Stimulated activated CD4-positive, alpha-beta T cell treated with anti-CD3 and anti-CD28 coated beads, Interleukin-1b, Interleukin-23, amount 100 ng/mL, for 1 hour (primary cell): ENCODE results near the gene NUP98.

Experiments
- DNase-seq, 2 donors: peaks; one replicate each; pipeline ENCODE4 v3.0.0-alpha.2; 2020; ENCODE audit warnings: low read depth in 2 of 2

NUP98 gene

GRCh38 chr11:3736816-3737215 lies 60.5 kb downstream of the NUP98 start:
- DNase-seq: no peak

GRCh38 chr11:3735827-3736226 lies 61.5 kb downstream of the NUP98 start:
- no peak for DNase-seq

- no peak for DNase-seq
Measured at GRCh38 chr11:3732671-3733436, 64.5 kb downstream of the NUP98 start.

DNA sequence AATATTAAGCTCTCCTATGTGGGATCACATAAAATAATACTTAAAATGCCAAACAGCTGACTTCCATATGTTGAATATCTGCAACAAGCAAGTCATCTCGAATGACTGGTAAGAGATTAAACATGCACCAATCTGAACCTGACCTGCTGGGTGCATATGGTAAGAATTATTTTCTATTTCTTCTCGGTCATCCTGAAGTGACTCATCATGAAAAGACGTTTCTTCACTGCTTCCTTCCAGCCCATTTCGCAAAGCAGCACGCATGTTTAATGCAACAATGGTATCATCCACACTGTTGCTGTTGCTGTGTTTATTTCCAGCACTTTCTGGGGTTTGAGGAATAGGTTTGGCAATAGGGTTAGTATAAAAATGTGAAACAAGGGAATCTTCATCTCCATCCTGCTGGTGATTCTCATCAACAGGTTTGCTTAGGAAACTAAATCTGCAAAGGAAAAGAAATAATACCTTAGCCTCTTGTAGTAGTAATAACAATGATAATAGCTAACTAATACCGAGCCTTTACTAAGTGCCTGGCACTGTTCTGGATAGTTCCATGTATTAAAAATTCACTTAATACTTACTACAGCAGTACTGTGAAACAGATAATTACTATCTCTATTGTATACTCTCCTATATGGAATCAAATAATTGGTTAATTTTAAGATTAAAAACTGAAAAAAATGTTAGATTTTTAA lies 74.2 kb downstream of the NUP98 start:
- no peak for DNase-seq

GRCh38 chr11:3722100-3722499 lies 75.3 kb downstream of the NUP98 start:
- DNase-seq: no peak

- DNase-seq: no peak
Measured at GRCh38 chr11:3720997-3721396, 76.4 kb downstream of the NUP98 start.

DNA sequence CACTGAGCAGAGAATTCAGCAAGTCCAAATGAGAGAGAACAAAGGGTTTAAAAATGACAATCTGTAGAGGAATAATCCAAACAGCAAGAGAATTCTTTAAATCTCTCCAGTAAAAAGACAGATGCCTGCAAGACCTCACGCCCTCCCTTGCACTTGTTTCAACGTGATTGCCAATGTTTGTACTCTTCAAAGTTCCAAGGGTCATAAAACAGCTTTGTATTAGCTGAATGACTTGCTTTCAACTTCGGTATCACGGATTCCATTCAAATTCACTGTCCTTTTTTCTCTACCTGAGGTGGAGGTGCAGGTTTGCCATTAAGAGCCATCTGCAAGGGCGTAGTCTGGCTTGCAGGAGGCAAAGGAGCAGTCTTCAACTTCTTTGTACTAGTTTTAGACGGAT lies 85.1 kb downstream of the NUP98 start:
- no peak for DNase-seq

DNA sequence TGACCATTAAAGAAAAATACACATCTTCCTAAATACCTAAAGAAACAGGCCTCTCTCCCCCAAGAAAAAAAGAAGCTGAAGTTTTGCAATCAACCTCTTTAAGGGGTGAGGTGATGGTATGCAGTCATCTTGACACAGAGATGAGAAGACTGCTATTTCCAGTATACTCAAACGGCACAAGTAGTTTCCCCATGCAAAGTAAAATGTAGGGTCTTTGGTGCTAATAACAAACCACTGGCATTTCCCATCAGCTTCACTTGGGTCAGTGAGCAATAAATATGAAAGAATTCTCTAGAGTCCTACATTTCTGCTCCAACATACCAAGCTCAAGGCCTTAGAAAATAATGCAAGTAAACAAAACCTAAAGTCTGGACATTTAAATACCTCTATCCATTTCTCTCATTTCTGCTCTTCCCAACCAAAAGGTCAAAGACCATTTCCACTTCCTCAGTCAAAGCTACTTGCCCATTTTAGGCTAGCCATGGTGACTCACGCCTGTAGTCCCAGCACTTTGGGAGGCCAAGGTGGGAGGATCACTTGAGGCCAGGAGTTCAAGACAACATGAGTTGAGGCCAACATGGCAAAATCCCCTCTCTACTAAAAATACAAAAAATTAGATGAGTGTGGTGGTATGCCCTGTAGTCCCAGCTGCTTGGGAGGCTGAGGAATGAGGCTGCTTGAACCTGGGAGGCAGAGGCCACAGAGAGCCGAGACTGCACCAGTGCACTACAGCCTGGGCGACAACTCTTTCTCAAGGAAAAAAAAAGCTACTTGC lies 86.7 kb downstream of the NUP98 start:
- DNase-seq: no peak

DNA sequence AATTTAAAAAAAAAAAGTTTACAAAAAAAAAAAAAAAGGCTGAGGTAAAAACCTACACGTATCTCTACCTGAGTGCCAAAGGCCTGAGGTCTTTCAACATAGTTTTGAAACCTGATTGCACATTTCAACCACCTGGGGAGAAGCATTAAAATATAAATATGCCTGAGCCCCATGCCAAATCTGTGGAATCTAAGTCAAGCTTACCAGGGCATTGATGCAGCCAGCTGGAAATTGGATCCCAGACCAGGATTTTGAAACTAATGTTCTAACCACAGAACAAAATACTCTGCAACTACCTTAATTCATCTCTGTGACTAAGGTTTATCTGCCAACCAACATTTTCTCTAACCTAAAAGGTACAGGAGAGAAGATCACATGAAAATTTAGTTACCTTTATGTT lies 87.4 kb downstream of the NUP98 start:
- no peak for DNase-seq

- DNase-seq: no peak
Measured at GRCh38 chr11:3707176-3707575, 90.2 kb downstream of the NUP98 start.

DNA sequence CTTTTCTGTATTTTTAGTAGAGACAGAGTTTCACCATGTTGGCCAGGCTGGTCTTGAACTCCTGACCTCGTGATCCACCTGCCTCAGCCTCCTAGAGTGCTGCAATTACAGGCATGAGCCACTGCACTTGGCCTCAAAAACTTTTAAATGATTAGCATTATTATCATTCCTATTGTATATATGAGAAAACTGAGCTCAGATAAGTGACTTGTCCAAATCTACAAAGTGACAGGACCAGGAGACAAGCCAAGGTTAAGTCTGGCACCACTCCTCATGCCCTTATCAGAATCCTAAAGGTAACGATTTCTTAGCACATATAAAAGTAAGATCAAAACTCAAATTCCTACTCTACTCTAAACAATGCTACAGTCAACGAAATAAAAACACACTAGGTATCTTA lies 94.0 kb downstream of the NUP98 start:
- no peak for DNase-seq

- no peak for DNase-seq
Measured at GRCh38 chr11:3700910-3701309, 96.4 kb downstream of the NUP98 start.

DNA sequence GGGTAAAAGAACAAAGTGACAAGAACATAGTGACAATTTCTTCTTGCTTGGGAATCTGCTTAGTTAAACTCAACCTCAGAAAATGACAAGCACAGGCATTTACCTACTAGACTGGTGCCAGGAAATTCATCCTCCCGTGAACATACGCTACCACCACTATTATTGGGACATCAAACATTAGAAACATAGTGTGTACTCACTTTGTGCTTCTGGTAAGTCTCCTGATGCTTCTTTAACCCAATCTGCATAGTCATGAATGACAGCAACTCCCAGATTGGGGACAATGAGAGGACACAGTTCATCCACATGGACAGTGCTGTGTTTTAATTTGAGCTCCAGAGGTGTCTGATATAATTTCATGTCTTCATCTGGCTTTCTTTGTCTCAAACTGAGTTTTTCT lies 96.9 kb downstream of the NUP98 start:
- no peak for DNase-seq

- DNase-seq: no peak
Measured at GRCh38 chr11:3686751-3687150, 110.6 kb downstream of the NUP98 start.

DNA sequence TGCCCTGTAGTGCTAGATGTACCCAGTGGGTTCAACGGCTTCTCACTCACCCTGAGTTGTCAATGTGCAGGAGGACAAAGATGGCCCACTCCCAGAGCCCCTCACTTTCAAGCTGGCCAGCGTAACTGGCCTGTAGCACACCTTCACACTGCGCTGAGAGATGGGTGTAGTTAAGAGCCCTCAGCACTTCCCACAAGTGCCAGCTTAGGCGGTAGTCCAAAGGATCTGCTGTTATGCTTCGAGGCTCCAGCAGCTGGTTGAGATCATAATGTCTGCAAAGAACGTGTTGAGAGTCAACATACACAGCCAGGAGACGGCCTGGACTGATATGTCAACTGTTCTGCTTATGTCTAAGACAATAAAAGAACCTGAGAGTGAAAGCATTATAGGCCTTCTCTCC lies 111.4 kb downstream of the NUP98 start:
- DNase-seq: no peak

- DNase-seq: no peak
Measured at GRCh38 chr11:3684819-3685172, 112.6 kb downstream of the NUP98 start.

- no peak for DNase-seq
Measured at GRCh38 chr11:3684129-3684818, 113.1 kb downstream of the NUP98 start.

GRCh38 chr11:3683039-3683438 lies 114.3 kb downstream of the NUP98 start:
- no peak for DNase-seq

DNA sequence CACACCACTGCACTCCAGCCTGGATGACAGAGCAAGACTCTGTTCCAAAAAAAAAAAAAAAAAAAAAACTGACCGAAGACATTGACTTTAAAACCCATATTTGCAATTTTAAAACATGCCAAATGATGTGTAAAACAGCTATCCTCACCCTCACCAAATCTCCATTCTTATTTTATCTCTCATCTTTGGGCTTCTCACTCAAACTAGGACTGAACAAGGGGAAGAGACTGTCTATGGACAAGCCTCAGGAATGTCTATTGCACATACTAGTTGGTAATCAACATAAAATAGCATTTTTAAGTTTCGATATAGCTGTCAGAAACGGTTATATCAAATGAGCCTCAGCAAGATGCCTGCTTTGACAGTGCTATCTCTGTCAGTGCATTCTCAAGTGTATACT lies 118.3 kb downstream of the NUP98 start:
- DNase-seq: no peak

- no peak for DNase-seq
Measured at GRCh38 chr11:3675971-3676370, 121.4 kb downstream of the NUP98 start.

- no peak for DNase-seq
Measured at GRCh38 chr11:3674189-3674588, 123.2 kb downstream of the NUP98 start.
